Fibroblast of mammary gland (primary cell): ENCODE measurements around the gene NADSYN1.

Experiments
- DNase-seq: peaks from one replicate; pipeline ENCODE4 v3.0.0-alpha.2; 2010; ENCODE audit warnings: low read depth
- H3K4me3 ChIP-seq: 2 replicates; pipeline ENCODE4 v1.5.1; 2011; ENCODE audit warnings: low read depth, mild to moderate bottlenecking, low read length, moderate library complexity; ENCODE audit not compliant: control insufficient read depth
- CTCF ChIP-seq: conservative IDR thresholded peaks from 2 replicates; pipeline ENCODE4 v1.5.1; 2011; ENCODE audit warnings: low read depth, low read length, inconsistent platforms; ENCODE audit not compliant: control insufficient read depth, insufficient read depth

Gene NADSYN1

DNA sequence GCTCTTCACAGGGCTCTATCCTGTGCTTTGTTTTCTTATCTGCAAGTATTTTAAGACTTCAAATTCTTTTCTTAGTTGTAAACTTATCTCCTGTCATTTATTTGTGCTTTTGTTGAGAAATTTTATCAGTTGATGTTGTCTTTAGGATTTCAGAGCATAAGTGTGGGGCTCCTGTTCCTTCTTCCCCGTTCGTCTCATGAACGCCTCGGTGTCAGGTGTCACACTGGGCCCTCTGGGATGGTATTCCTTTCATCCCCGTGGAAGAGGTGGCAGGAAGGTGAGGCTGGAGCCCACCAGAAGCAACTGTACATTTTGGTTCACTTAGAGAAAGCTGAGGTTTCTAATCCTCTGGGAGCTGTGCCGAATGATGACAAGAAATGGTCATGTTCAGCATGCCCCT lies 17.9 kb downstream of the NADSYN1 start:
- no peak for DNase-seq
- TF ChIP-seq CTCF: no peak
- no peak overlapping the region for H3K4me3 ChIP-seq

GRCh38 chr11:71472357-71472885 lies 19.4 kb downstream of the NADSYN1 start:
- H3K4me3 ChIP-seq: no peak overlapping the region
- DNase-seq: no peak
- no peak for TF ChIP-seq CTCF

- H3K4me3 ChIP-seq: no peak overlapping the region
- no peak for TF ChIP-seq CTCF
- DNase-seq: no peak
Measured at GRCh38 chr11:71472941-71473792, 20.2 kb downstream of the NADSYN1 start.

- no peak overlapping the region for H3K4me3 ChIP-seq
- no peak for TF ChIP-seq CTCF
- no peak for DNase-seq
Measured at GRCh38 chr11:71473793-71474080, 20.7 kb downstream of the NADSYN1 start.

GRCh38 chr11:71474141-71474770 lies 21.3 kb downstream of the NADSYN1 start:
- no peak for DNase-seq
- no peak overlapping the region for H3K4me3 ChIP-seq
- TF ChIP-seq CTCF: no peak

GRCh38 chr11:71474771-71475483 lies 21.9 kb downstream of the NADSYN1 start:
- no peak for TF ChIP-seq CTCF
- no peak overlapping the region for H3K4me3 ChIP-seq
- DNase-seq: no peak
